NCI-H2196 (cell line): ENCODE data around the gene RAI2.

Experiments used
- DNase-seq: peaks from one replicate; lab custom pipeline; 2025; ENCODE audit not compliant: unreplicated experiment; lab: John Stamatoyannopoulos, UW

RAI2 gene

DNA sequence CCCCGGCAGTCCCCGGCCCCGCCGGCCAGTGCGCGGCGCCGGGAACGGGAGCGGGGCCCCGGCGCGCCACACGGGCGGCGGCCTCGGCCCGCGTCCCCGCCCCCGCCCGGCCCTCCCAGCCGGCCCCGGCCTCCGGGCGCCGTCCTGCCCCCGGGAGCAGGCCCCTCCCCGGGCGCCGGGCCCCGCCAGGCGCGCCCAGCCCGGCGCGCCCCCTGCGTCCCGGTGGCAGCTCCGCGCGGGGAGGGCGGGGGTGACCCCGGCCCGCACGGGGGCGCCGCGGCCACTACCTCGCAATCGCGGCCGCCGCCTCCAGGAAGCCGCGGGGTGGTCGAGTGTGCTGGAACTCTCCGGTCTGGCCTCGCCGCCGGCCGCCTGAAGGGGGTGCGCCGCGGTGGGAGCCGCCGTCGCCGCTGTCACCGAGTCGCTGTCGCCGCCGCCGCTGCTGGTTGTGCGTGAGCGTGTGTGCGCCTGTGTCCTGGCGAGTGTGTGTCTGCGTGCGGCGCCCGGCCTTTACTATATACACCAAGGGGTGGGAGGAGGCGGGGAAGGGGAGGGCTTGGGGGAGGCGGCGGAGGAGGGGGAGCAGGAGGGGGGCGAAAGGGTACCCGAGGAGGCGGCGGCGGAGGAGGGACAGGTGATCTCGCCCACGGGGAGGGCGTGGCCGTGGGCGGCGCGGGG, at the start of gene RAI2:
Gene RAI2 (minus strand): TSS at position 488 of the 678 bp plus-strand sequence. CDS start 59,288 bp downstream, outside the sequence.
- no peak for DNase-seq

GRCh38 chrX:17888421-17888820, 27.3 kb upstream of the RAI2 start:
- no peak for DNase-seq

GRCh38 chrX:17882680-17883079, 21.6 kb upstream of the RAI2 start:
- DNase-seq: no peak

GRCh38 chrX:17878028-17878670, 17.1 kb upstream of the RAI2 start:
- no peak for DNase-seq

DNA sequence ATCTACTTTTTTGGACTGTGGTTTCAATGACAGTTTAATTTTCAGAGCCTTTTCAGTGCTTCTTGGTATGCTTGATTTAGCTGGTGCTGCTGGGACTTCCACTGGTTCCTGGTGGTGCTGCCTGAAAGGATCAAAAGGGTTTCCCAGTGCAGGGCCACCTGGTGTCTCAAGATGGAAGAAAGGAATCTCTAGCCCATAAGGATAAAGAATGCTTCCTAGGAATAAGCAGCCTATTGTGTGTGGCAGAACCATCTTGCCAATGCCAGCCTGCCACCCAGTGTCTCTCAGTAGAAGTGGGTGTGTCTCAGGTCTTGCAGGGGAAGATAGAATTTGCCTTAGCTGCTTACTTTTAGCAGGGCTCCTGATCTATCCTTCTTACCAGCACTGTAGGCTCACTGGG, 15.0 kb upstream of the RAI2 start:
- no peak for DNase-seq

- DNase-seq: no peak
Measured at GRCh38 chrX:17869580-17869979, 8.5 kb upstream of the RAI2 start.

- DNase-seq: no peak
Measured at GRCh38 chrX:17861489-17862011, 452 bp upstream of the RAI2 start.

DNA sequence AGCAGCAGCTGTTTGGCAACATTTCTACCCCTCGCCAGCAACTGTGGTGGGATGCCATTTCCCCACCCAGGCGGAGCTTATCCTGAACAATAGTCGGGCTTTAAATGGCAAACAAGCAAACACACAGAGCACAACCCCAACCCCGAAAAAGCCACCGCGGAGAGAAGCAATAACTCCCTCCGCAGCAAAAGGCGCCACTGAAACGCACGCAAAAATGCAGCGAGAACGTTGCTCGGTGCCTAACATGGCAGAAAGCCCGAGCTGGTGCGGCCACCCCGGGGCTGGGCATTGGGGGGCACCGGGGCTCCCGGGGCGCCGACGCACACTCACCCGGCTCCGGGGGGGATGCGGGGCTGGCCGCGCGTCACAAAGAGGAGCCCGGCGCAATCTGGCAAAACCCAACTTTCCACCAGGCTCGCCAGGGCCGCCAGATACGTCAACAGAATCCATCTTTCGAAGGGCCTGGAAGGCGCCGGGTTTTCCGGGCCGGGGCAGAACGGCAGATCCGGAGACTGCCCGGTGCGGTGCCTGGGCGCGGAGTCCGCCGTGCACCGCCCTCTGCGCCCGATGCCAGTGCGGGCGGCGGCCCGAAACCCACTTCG, 818 bp downstream of the RAI2 start:
- DNase-seq: no peak

DNA sequence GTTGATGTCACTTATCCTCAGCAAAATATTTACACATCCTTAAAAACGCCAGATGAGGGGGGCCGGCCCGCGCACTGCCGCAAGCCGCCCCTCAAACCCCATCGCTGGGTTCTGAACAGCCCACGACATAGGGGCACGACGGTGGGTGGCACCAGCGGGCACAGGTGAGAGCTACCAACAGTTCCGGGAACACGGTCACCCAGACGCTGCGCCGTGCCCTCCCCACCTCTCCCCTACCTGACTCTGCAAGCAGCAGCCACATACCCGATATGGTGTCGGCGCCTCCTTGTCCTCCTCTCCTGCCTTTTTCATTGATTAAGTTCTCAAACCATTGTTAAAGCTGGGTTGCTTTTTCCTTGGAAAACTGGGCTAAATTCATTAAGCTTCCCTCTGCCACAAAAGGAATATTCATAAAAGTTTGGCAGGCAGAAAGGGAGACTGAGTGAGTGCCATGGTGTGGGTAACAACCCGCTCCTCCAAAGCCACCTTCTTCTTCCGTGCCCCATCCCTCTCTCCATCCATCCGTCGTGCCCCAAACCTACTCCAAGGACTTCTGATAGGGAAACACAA, 1.4 kb downstream of the RAI2 start:
- no peak for DNase-seq

- DNase-seq: no peak
Measured at GRCh38 chrX:17854531-17854930, 6.6 kb downstream of the RAI2 start.

- DNase-seq: no peak
Measured at GRCh38 chrX:17854069-17854468, 7.0 kb downstream of the RAI2 start.

DNA sequence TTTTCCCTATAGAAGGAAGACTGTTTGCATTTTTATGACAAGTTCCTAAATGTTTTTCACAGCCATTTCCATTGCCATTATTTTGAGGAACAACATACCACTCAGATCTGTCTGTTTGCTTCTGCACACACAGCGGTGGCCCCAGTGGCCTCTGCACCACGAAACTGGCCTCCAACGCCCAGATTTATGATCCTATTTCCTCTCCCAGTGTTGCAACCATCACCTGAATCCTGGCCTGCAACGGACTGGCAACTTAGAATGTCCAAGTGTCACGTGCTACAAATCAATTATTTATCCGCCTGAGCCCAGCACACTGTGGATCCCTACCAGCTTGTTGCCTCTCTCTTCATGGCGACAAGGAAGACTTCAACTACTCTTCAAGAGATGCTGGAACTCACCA, 9.2 kb downstream of the RAI2 start:
- no peak for DNase-seq

- DNase-seq: no peak
Measured at GRCh38 chrX:17848545-17849265, 12.4 kb downstream of the RAI2 start.

GRCh38 chrX:17846045-17846444, 15.1 kb downstream of the RAI2 start:
- DNase-seq: no peak

GRCh38 chrX:17844236-17844635, 16.9 kb downstream of the RAI2 start:
- no peak for DNase-seq

- DNase-seq: no peak
Measured at GRCh38 chrX:17842769-17843525, 18.2 kb downstream of the RAI2 start.

DNA sequence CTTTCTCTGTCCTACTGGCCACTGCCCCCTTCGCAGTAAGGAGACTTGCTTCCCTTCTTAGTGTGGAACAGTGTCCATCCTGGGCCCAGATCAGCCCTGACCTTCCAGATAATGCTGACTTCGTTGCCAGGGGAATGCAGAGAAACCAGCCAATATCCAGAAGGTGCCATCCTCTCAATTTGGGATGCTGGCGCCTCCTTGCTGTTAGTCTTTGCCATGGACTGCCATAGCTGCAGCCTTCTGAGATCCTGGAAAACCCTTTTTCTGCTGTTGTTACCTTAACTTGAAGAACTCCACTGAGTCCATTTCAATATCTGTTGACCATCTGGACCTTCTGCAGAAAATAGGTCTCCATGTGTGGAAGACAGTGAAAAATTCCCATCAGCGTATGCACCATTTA, 21.8 kb downstream of the RAI2 start:
- DNase-seq: no peak

DNA sequence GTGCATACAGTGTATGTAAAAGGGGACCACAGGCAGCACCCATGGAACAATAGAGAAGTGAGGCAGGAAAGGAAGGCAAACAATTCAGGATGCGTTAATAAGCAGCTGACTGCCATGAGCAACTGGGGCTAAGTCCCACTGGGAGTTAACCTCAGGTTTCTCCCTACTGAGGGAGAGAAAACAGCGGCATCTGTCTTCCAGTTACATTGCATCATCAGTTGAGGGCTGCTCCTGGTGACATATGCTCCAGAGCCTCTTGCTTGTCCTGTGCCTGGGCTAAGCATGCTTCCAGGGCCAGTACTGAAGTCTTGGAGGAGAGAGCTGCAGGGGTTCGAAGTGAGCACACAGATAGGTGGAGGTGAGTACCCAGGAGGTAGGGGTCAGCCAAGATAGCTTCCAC, 24.3 kb downstream of the RAI2 start:
- DNase-seq: no peak

DNA sequence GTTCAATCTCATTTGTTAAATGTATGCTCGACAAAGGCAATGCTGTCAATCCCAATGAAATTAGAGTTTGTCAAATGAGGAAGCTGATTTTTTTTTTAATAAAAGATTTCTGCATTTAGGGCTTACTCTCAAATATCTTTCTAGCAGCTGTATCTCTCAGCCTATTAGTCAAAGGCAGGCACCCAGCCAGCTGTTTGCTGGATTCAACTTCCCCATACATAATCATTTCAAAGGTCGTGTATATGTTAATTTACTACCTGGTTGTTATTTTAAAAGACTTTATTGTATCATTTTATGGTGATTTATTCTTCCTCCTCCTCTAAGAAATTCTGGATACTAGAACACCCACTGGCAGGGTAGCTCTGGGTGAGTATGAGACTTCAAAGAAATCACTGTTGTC, 27.1 kb downstream of the RAI2 start:
- no peak for DNase-seq

DNA sequence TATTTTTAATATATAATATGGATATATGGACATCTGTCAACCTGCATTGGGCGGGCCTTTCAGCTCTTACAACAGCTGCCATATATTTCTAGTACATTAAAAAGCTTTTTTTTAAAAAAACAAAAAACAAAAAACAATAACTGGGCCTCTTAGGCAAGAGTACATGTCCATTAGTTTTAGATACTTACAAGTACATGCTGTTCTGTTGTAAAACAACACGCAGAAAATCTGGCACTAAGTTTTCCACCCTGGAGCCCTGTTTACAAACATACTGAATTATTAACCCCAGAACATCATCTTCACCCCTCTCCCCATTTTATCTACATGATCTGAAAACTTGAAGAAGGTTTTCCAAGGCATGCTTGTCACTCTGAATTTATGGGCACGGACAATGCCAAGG, 29.8 kb downstream of the RAI2 start:
- no peak for DNase-seq

GRCh38 chrX:17830211-17830610, 30.9 kb downstream of the RAI2 start:
- no peak for DNase-seq
